HCT116 (cell line): ENCODE results near the gene TASP1. TPM values are rescaled to one million over a fixed set of nuclear protein-coding genes. Genes with fewer than 3 reads are reported as not detected.

Experiments
- ATAC-seq: fragments of 200-7000 bp; cut with Tn5 transposase; 2 replicates; pipeline ENCODE4 v1.9.1; 2020; ENCODE audit warnings: mild to moderate bottlenecking, moderate library complexity
- BruUV-seq: library from RNA; stranded (reverse); fragments of 400-500 nt; replicated peaks from 2 replicates; lab custom pipeline; 2021; lab: Mats Ljungman, UMichigan
- CTCF ChIA-PET: fragments of 300-600 bp; sonication (Branson Sonifier 250); formaldehyde crosslinking; loops from one replicate; lab custom pipeline; 2021; ENCODE audit warnings: antibody characterized with exemption; lab: Charles Lee
- POLR2A ChIA-PET: fragments of 300-600, 350-600 bp; sonication (Branson Sonifier 250); formaldehyde crosslinking; loops from one replicate; lab custom pipeline; 2021; ENCODE audit warnings: antibody characterized with exemption; lab: Charles Lee
- RAD21 ChIA-PET, 2 experiments: fragments of 300-600 bp; sonication (Branson Sonifier 250); formaldehyde crosslinking; loops; one replicate each; lab custom pipeline; 2023; ENCODE audit warnings: low total read pairs in 2 of 2; ENCODE audit not compliant: uncharacterized antibody in 2 of 2, unreplicated experiment in 2 of 2, low non-redundant PET in 1 of 2; lab: Charles Lee
- DNase-seq: peaks from one replicate; pipeline ENCODE4 v3.0.0-alpha.2; 2010; ENCODE audit warnings: low read depth, low spot score
- H2AFZ ChIP-seq: fragments of 200-600 bp; shearing (Covaris generic), sonication (generic); 2 replicates; pipeline ENCODE4 v1.6.1; 2017; ENCODE audit warnings: low read depth, mixed run types, mixed read lengths, antibody characterized with exemption, low read length; ENCODE audit not compliant: poor library complexity, severe bottlenecking
- H3K27ac ChIP-seq: 2 replicates; pipeline ENCODE4 v1.5.1; 2012; ENCODE audit warnings: low read depth, low read length
- H3K27me3 ChIP-seq: fragments of 200-600 bp; sonication (generic); 2 replicates; pipeline ENCODE4 v1.6.1; 2016; ENCODE audit warnings: mixed run types, low read length, mixed read lengths; ENCODE audit not compliant: insufficient read depth
- H3K36me3 ChIP-seq, 2 experiments: fragments of 200-500 bp in 1 of 2; fragments of 200-600 bp in 1 of 2; sonication (Bioruptor generic) in 1 of 2; sonication (generic) in 1 of 2; 2 replicates each; pipeline versions ENCODE4 v1.5.1 to v1.6.1; 2014 to 2016; ENCODE audit warnings: low read length in 2 of 2, inconsistent platforms in 1 of 2, mixed read lengths in 1 of 2, mixed run types in 1 of 2; ENCODE audit not compliant: insufficient read depth in 2 of 2, control insufficient read depth in 1 of 2
- H3K4me1 ChIP-seq, 2 experiments: fragments of 200-600 bp in 1 of 2; sonication (generic) in 1 of 2; 2 replicates each; pipeline versions ENCODE4 v1.5.1 to v1.6.1; 2012 to 2017; ENCODE audit warnings: low read length in 2 of 2, inconsistent platforms in 1 of 2, mild to moderate bottlenecking in 1 of 2, mixed read lengths in 1 of 2, mixed run types in 1 of 2, moderate library complexity in 1 of 2; ENCODE audit not compliant: insufficient read depth in 2 of 2, control insufficient read depth in 1 of 2
- H3K4me2 ChIP-seq: fragments of 200-600 bp; sonication (generic); 2 replicates; pipeline ENCODE4 v1.6.1; 2017; ENCODE audit warnings: mixed run types, low read length, mixed read lengths
- H3K4me3 ChIP-seq, 2 experiments: fragments of 200-600 bp in 1 of 2; sonication (generic) in 1 of 2; replicated peaks in 1 of 2; 2 replicates each; pipeline ENCODE4 v1.5.1; 2011 to 2016; ENCODE audit warnings: low read length in 2 of 2, control low read depth in 1 of 2, low read depth in 1 of 2, mild to moderate bottlenecking in 1 of 2, mixed read lengths in 1 of 2, mixed run types in 1 of 2
- H3K79me2 ChIP-seq: fragments of 200-600 bp; sonication (generic); 2 replicates; pipeline ENCODE4 v1.6.1; 2017; ENCODE audit warnings: mild to moderate bottlenecking, mixed run types, low read length, moderate library complexity, mixed read lengths; ENCODE audit not compliant: insufficient read depth
- H3K9ac ChIP-seq: fragments of 200-600 bp; sonication (generic); 2 replicates; pipeline ENCODE4 v1.6.1; 2016; ENCODE audit warnings: low read length, mixed read lengths
- H3K9me2 ChIP-seq: fragments of 200-600 bp; sonication (generic), shearing (Covaris generic); 2 replicates; pipeline ENCODE4 v1.6.1; 2017; ENCODE audit warnings: mixed run types, mild to moderate bottlenecking, moderate library complexity; ENCODE audit not compliant: insufficient read depth
- H3K9me3 ChIP-seq, 2 experiments: fragments of 200-500 bp in 1 of 2; fragments of 200-600 bp in 1 of 2; sonication (Bioruptor generic) in 1 of 2; sonication (generic) in 1 of 2; 2 replicates each; pipeline ENCODE4 v1.6.1; 2014 to 2017; ENCODE audit warnings: low read length in 2 of 2, mixed read lengths in 2 of 2, inconsistent platforms in 1 of 2, low read depth in 1 of 2, mild to moderate bottlenecking in 1 of 2, mixed run types in 1 of 2, moderate library complexity in 1 of 2; ENCODE audit not compliant: control insufficient read depth in 1 of 2, insufficient read depth in 1 of 2
- H4K20me1 ChIP-seq: fragments of 200-600 bp; sonication (generic), shearing (Covaris generic); 2 replicates; pipeline ENCODE4 v1.6.1; 2017; ENCODE audit warnings: mixed run types, mild to moderate bottlenecking, moderate library complexity; ENCODE audit not compliant: insufficient read depth
- ATF3 ChIP-seq: IDR thresholded peaks from 2 replicates; pipeline ENCODE4 v1.6.1; 2012
- CBX3 ChIP-seq: IDR thresholded peaks from 2 replicates; pipeline ENCODE4 v1.6.1; 2012; ENCODE audit warnings: low read depth
- CTCF ChIP-seq, 3 experiments: fragments of 200-600 bp in 1 of 3; sonication (generic) in 1 of 3; IDR thresholded peaks in 2 of 3; conservative IDR thresholded peaks in 1 of 3; 2 replicates each; pipeline ENCODE4 v1.5.1; 2012 to 2017; ENCODE audit warnings: low read depth in 2 of 3, low read length in 2 of 3, antibody characterized with exemption in 1 of 3, borderline replicate concordance in 1 of 3, control low read depth in 1 of 3, mild to moderate bottlenecking in 1 of 3, mixed read lengths in 1 of 3, mixed run types in 1 of 3, moderate library complexity in 1 of 3; ENCODE audit not compliant: insufficient read depth in 1 of 3
- EGR1 ChIP-seq: IDR thresholded peaks from 2 replicates; pipeline ENCODE4 v1.6.1; 2012; ENCODE audit warnings: low read depth
- REST ChIP-seq: IDR thresholded peaks from 2 replicates; pipeline ENCODE4 v1.6.1; 2012; ENCODE audit warnings: low read depth
- SP1 ChIP-seq: IDR thresholded peaks from 2 replicates; pipeline ENCODE4 v1.6.1; 2012; ENCODE audit warnings: low read depth
- ZNF274 ChIP-seq: fragments of 200-500 bp; sonication (Bioruptor generic); IDR thresholded peaks from 2 replicates; pipeline ENCODE4 v1.6.1; 2014; ENCODE audit warnings: mild to moderate bottlenecking, low read depth, low read length, inconsistent platforms
- intact Hi-C: fragments of 100-400 bp; cut with micrococcal nuclease; formaldehyde crosslinking; loops from 2 replicates; pipeline ENCODE4 v1.10.0; 2022
- total RNA-seq: library from RNA; stranded (reverse); gene quantifications from one replicate; pipeline ENCODE4 v1.2.1, GENCODE V29; 2021; ENCODE audit not compliant: unreplicated experiment

The TASP1 gene
- total RNA-seq, 1 experiment from 2014 or later = 19.1 TPM

- TF ChIP-seq EGR1 (no peak), SP1 (no peak), CBX3 (no peak), ZNF274 (no peak), ATF3 (no peak), CTCF (IDR thresholded peaks at IDR 0.05 in 2 of 3, conservative IDR thresholded peaks at IDR 0.05 in 1 of 3; ENCODE audit: borderline replicate concordance in 1 of 3, insufficient read depth in 1 of 3, low read depth in 2 of 3, low read length in 2 of 3) (no peak), REST (no peak)
- BruUV-seq = no TSS peak
- intact Hi-C loops = no loop called here
Observed at GRCh38 chr20:13449868-13450434, 188.8 kb downstream of the TASP1 start.

More at GRCh38 chr20:13449868-13450434, 188.8 kb downstream of the TASP1 start:
- H3K9ac ChIP-seq = no peak overlapping the region
- H4K20me1 ChIP-seq = no peaks in the 10 kb centered on the region
- no peaks in the 10 kb centered on the region for H3K79me2 ChIP-seq
- H3K36me3 ChIP-seq = no peaks in the 10 kb centered on the region
- ATAC-seq (no peak), DNase-seq (no peak)
- ChIA-PET RAD21 (no interaction called here), POLR2A (no interaction called here), CTCF (no interaction called here)
- H3K9me2 ChIP-seq = no peaks in the 10 kb centered on the region
- no peak overlapping the region for H3K4me3 ChIP-seq
- no peaks in the 10 kb centered on the region for H3K27me3 ChIP-seq
- no peak overlapping the region for H3K27ac ChIP-seq
- H2AFZ ChIP-seq = no peak overlapping the region
- H3K9me3 ChIP-seq = no peaks in the 10 kb centered on the region
- H3K4me1 ChIP-seq = no peaks in the 10 kb centered on the region
- H3K4me2 ChIP-seq = no peak overlapping the region
